ENCODE results near the gene AMMECR1. TPM values are rescaled to one million over a fixed set of nuclear protein-coding genes. Genes with fewer than 3 reads are reported as not detected.

AMMECR1 gene
- total RNA-seq, 1 donor from 2014 or later: 2.9 TPM

GRCh38 chrX:110222497-110223257 is 95.2 kb downstream of the AMMECR1 start:
- no peak for ATAC-seq
- DNase-seq (ENCODE audit: low spot score): no peak
- intact Hi-C loops (cut with DNase I): no loop called here

GRCh38 chrX:110219920-110220319 is 98.0 kb downstream of the AMMECR1 start:
- no peak for DNase-seq (ENCODE audit: low spot score)
- intact Hi-C loops (cut with DNase I): no loop called here
- ATAC-seq: no peak

GRCh38 chrX:110218591-110218990 is 99.3 kb downstream of the AMMECR1 start:
- no peak for DNase-seq (ENCODE audit: low spot score)
- intact Hi-C loops (cut with DNase I): no loop called here
- no peak for ATAC-seq

- DNase-seq (ENCODE audit: low spot score): no peak
- intact Hi-C loops (cut with DNase I): no loop called here
- no peak for ATAC-seq
These were observed 101.9 kb downstream of the AMMECR1 start for GRCh38 chrX:110216027-110216426.

GRCh38 chrX:110215411-110215810 is 102.5 kb downstream of the AMMECR1 start:
- ATAC-seq (no peak), DNase-seq (ENCODE audit: low spot score) (no peak)
- intact Hi-C loops (cut with DNase I): no loop called here

GRCh38 chrX:110214684-110215083 is 103.2 kb downstream of the AMMECR1 start:
- ATAC-seq (no peak), DNase-seq (ENCODE audit: low spot score) (no peak)
- intact Hi-C loops (cut with DNase I): no loop called here

GRCh38 chrX:110213183-110213582 is 104.7 kb downstream of the AMMECR1 start:
- intact Hi-C loops (cut with DNase I): no loop called here
- no peak for DNase-seq (ENCODE audit: low spot score)
- no peak for ATAC-seq

GRCh38 chrX:110212299-110212698 is 105.6 kb downstream of the AMMECR1 start:
- no peak for ATAC-seq
- intact Hi-C loops (cut with DNase I): no loop called here

GRCh38 chrX:110211340-110211739 is 106.5 kb downstream of the AMMECR1 start:
- no peak for ATAC-seq
- intact Hi-C loops (cut with DNase I): no loop called here

More at GRCh38 chrX:110212299-110212698, 105.6 kb downstream of the AMMECR1 start:
- no peak for DNase-seq (ENCODE audit: low spot score)

GRCh38 chrX:110210417-110211139 is 107.3 kb downstream of the AMMECR1 start:
- no peak for ATAC-seq
- DNase-seq (ENCODE audit: low spot score): no peak
- intact Hi-C loops (cut with DNase I): no loop called here

More at GRCh38 chrX:110211340-110211739, 106.5 kb downstream of the AMMECR1 start:
- no peak for DNase-seq (ENCODE audit: low spot score)

GRCh38 chrX:110208092-110208491 is 109.8 kb downstream of the AMMECR1 start:
- intact Hi-C loops (cut with DNase I): no loop called here
- DNase-seq (ENCODE audit: low spot score): no peak
- no peak for ATAC-seq

GRCh38 chrX:110204986-110205385 is 112.9 kb downstream of the AMMECR1 start:
- DNase-seq (ENCODE audit: low spot score) (no peak), ATAC-seq (no peak)
- intact Hi-C loops (cut with DNase I): no loop called here

- intact Hi-C loops (cut with DNase I): no loop called here
- ATAC-seq (no peak), DNase-seq (ENCODE audit: low spot score) (no peak)
These were observed 116.1 kb downstream of the AMMECR1 start for GRCh38 chrX:110201799-110202198.

GRCh38 chrX:110194977-110195376 is 122.9 kb downstream of the AMMECR1 start:
- no peak for ATAC-seq
- intact Hi-C loops (cut with DNase I): no loop called here
- DNase-seq (ENCODE audit: low spot score): no peak

GRCh38 chrX:110192516-110192915 is 125.4 kb downstream of the AMMECR1 start:
- DNase-seq (ENCODE audit: low spot score) (no peak), ATAC-seq (no peak)
- intact Hi-C loops (cut with DNase I): no loop called here

GRCh38 chrX:110188701-110189558 is 129.0 kb downstream of the AMMECR1 start:
- intact Hi-C loops (cut with DNase I): no loop called here
- ATAC-seq (no peak), DNase-seq (ENCODE audit: low spot score) (no peak)

GRCh38 chrX:110183314-110183713 is 134.6 kb downstream of the AMMECR1 start:
- intact Hi-C loops (cut with DNase I): no loop called here
- ATAC-seq: no peak
- no peak for DNase-seq (ENCODE audit: low spot score)

GRCh38 chrX:110182865-110183264 is 135.0 kb downstream of the AMMECR1 start:
- ATAC-seq (no peak), DNase-seq (ENCODE audit: low spot score) (no peak)
- intact Hi-C loops (cut with DNase I): no loop called here

- intact Hi-C loops (cut with DNase I): no loop called here
- ATAC-seq: no peak
These were observed 135.5 kb downstream of the AMMECR1 start for GRCh38 chrX:110182362-110182761.

More at GRCh38 chrX:110182362-110182761, 135.5 kb downstream of the AMMECR1 start:
- no peak for DNase-seq (ENCODE audit: low spot score)

Data from sciatic nerve (tissue), 2 donors.